Progenitor cell of endocrine pancreas (in vitro differentiated cells): ENCODE measurements around the gene RUNX1. TPM values are rescaled to one million over a fixed set of nuclear protein-coding genes. Genes with fewer than 3 reads are reported as not detected.

ENCODE experiments used
- DNase-seq: peaks from one replicate; pipeline ENCODE4 v3.0.0; 2021; ENCODE audit warnings: low spot score; ENCODE audit not compliant: unreplicated experiment
- H3K27ac Mint-ChIP-seq: 2 replicates; pipeline ENCODE4 v1.8.0; 2021; ENCODE audit warnings: mild to moderate bottlenecking, moderate library complexity, mixed read lengths
- H3K27me3 Mint-ChIP-seq: 2 replicates; pipeline ENCODE4 v1.8.0; 2021; ENCODE audit warnings: mixed read lengths
- H3K36me3 Mint-ChIP-seq: 2 replicates; pipeline ENCODE4 v1.8.0; 2022; ENCODE audit warnings: mixed read lengths; ENCODE audit not compliant: insufficient read depth
- H3K4me1 Mint-ChIP-seq: 2 replicates; pipeline ENCODE4 v1.8.0; 2021; ENCODE audit warnings: low read depth, mixed read lengths
- H3K4me3 Mint-ChIP-seq: 2 replicates; pipeline ENCODE4 v1.8.0; 2021; ENCODE audit warnings: low read depth, mild to moderate bottlenecking, moderate library complexity, mixed read lengths
- H3K9me3 Mint-ChIP-seq: 2 replicates; pipeline ENCODE4 v1.8.0; 2021; ENCODE audit warnings: low read depth, mixed read lengths
- CTCF ChIP-seq: fragments of 200-600 bp; sonication (generic); IDR thresholded peaks from one replicate; pipeline ENCODE4 v1.5.0; 2021; ENCODE audit warnings: antibody characterized with exemption, mild to moderate bottlenecking; ENCODE audit not compliant: unreplicated experiment
- total RNA-seq: library from RNA; stranded (reverse); gene quantifications from 2 replicates; pipeline ENCODE4 v1.2.1, GENCODE V29; 2021

The RUNX1 gene
- total RNA-seq, 1 donor from 2014 or later = 7.1 TPM

GRCh38 chr21:34889320-34889675 lies 159.8 kb downstream of the RUNX1 start:
- no peak for DNase-seq
- peak overlapping the region; percentile 84 for H3K4me3 Mint-ChIP-seq
- no peak for TF ChIP-seq CTCF
- peaks cover 24% of the 10 kb centered on the region for H3K4me1 Mint-ChIP-seq
- no peaks in the 10 kb centered on the region for H3K36me3 Mint-ChIP-seq
- peaks cover 72% of the 10 kb centered on the region for H3K27me3 Mint-ChIP-seq
- H3K27ac Mint-ChIP-seq = peak overlapping the region; percentile 81
- H3K9me3 Mint-ChIP-seq = no peaks in the 10 kb centered on the region

GRCh38 chr21:34888569-34889319 lies 160.4 kb downstream of the RUNX1 start:
- Mint-ChIP-seq H3K27ac (peak overlapping the region; percentile 95), H3K36me3 (no peaks in the 10 kb centered on the region), H3K9me3 (no peaks in the 10 kb centered on the region), H3K4me1 (peaks cover 26% of the 10 kb centered on the region), H3K4me3 (peak overlapping the region; percentile 84), H3K27me3 (peaks cover 70% of the 10 kb centered on the region)
- peak; percentile 78 for DNase-seq
- no peak for TF ChIP-seq CTCF

GRCh38 chr21:34887725-34888568 lies 161.2 kb downstream of the RUNX1 start:
- H3K27me3 Mint-ChIP-seq = peaks cover 70% of the 10 kb centered on the region

GRCh38 chr21:34887105-34887442 lies 162.0 kb downstream of the RUNX1 start:
- no peak overlapping the region for H3K27ac Mint-ChIP-seq
- peaks cover 70% of the 10 kb centered on the region for H3K27me3 Mint-ChIP-seq
- peak overlapping the region; percentile 84 for H3K4me3 Mint-ChIP-seq
- H3K4me1 Mint-ChIP-seq = peaks cover 28% of the 10 kb centered on the region
- TF ChIP-seq CTCF = no peak
- no peaks in the 10 kb centered on the region for H3K36me3 Mint-ChIP-seq
- no peak for DNase-seq
- H3K9me3 Mint-ChIP-seq = no peaks in the 10 kb centered on the region

More at GRCh38 chr21:34887725-34888568, 161.2 kb downstream of the RUNX1 start:
- peaks cover 28% of the 10 kb centered on the region for H3K4me1 Mint-ChIP-seq
- peak overlapping the region; percentile 84 for H3K4me3 Mint-ChIP-seq
- peak overlapping the region; percentile 95 for H3K27ac Mint-ChIP-seq
- peak; percentile 44 for DNase-seq
- no peaks in the 10 kb centered on the region for H3K36me3 Mint-ChIP-seq
- H3K9me3 Mint-ChIP-seq = no peaks in the 10 kb centered on the region
- no peak for TF ChIP-seq CTCF

- Mint-ChIP-seq H3K27ac (peak overlapping the region; percentile 42), H3K36me3 (no peaks in the 10 kb centered on the region), H3K9me3 (no peaks in the 10 kb centered on the region), H3K4me3 (peak overlapping the region; percentile 84), H3K27me3 (peaks cover 68% of the 10 kb centered on the region), H3K4me1 (peaks cover 26% of the 10 kb centered on the region)
- no peak for DNase-seq
- TF ChIP-seq CTCF = no peak
These were observed 162.6 kb downstream of the RUNX1 start for GRCh38 chr21:34886240-34887104.
